GM12891 (cell line): ENCODE data around the gene S100PBP.

Source experiments
- PAX5 ChIP-seq: IDR thresholded peaks from 2 replicates; pipeline ENCODE4 v1.6.1; 2011; ENCODE audit warnings: low read length, moderate library complexity, mild to moderate bottlenecking; ENCODE audit not compliant: insufficient read depth, severe bottlenecking
- POLR2A ChIP-seq: IDR thresholded peaks from 2 replicates; pipeline ENCODE4 v1.6.1; 2011; ENCODE audit warnings: low read depth, low read length, control low read depth

DNA sequence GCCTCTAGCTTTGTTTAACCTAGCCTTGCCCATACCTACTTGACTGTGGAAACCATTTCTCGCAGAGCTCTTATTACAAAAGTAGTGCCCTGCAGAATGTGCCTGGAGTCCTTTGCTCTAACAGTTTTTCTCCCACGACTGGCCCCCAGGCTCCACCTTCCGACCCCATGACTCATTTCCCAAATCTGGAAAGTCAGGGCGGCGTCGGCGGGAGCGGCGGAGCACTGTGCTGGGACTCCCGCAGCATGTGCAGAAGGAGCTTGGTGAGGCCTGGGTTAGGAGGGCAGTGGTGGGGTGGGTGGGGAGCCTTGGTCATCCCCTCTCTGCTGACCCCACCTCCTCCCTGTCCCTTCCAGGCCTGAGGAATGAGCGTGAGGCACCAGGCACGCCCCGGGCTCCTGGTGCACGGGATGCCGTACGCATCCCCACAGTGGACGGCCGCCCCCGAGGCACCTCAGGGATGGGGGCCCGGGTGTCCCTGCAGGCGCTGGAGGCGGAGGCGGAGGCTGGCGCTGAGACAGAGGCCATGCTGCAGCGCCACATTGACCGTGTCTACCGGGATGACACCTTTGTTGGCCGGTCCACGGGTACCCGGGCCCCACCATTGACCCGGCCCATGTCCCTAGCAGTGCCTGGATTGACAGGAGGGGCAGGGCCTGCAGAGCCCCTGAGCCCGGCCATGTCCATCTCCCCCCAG lies 47.8 kb upstream of the S100PBP start:
- no peak for TF ChIP-seq POLR2A
- no peak for TF ChIP-seq PAX5
